Lung (tissue), 16 donors: ENCODE results near the gene HLA-DQA1. TPM values are rescaled to one million over a fixed set of nuclear protein-coding genes. Genes with fewer than 3 reads are reported as not detected.
"Not testable (repeated sequence)": the region's sequence is repeated elsewhere in the genome, so short reads cannot be mapped to it uniquely, and the experiment has no call there.

Experiments
- ATAC-seq: fragments of 200-7000 bp; cut with Tn5 transposase; one replicate; pipeline ENCODE4 v1.9.1; 2020; ENCODE audit warnings: moderate number of reproducible peaks; ENCODE audit not compliant: insufficient read depth, low FRiP score
- DNase-seq, 3 donors: peaks; one replicate each; pipeline ENCODE4 v3.0.0-alpha.2; 2013 to 2017
- H3K27ac ChIP-seq, 2 donors: one replicate each; pipeline ENCODE4 v1.5.1; 2013; ENCODE audit warnings: mild to moderate bottlenecking in 2 of 2, moderate library complexity in 2 of 2, control low read depth in 1 of 2, inconsistent platforms in 1 of 2, low read depth in 1 of 2, low read length in 1 of 2
- H3K27me3 ChIP-seq, 3 donors: one replicate each; pipeline ENCODE4 v1.5.1; 2013; ENCODE audit warnings: low read length in 2 of 3; ENCODE audit not compliant: control insufficient read depth in 3 of 3, insufficient read depth in 3 of 3
- H3K36me3 ChIP-seq, 4 donors: one replicate each; pipeline ENCODE4 v1.5.1; 2013; ENCODE audit warnings: low read length in 4 of 4, mild to moderate bottlenecking in 1 of 4, moderate library complexity in 1 of 4; ENCODE audit not compliant: control insufficient read depth in 4 of 4, insufficient read depth in 4 of 4
- H3K4me1 ChIP-seq, 5 donors: one replicate each; pipeline ENCODE4 v1.5.1; 2013; ENCODE audit warnings: low read length in 5 of 5, mild to moderate bottlenecking in 2 of 5, moderate library complexity in 1 of 5; ENCODE audit not compliant: control insufficient read depth in 5 of 5, insufficient read depth in 5 of 5
- H3K4me3 ChIP-seq: one replicate; pipeline ENCODE4 v1.5.1; 2013; ENCODE audit warnings: mild to moderate bottlenecking, control low read depth, moderate library complexity
- H3K9ac ChIP-seq, 2 donors: one replicate each; pipeline ENCODE4 v1.5.1; 2013; ENCODE audit warnings: low read length in 2 of 2, control low read depth in 1 of 2; ENCODE audit not compliant: insufficient read depth in 1 of 2
- H3K9me3 ChIP-seq, 4 donors: one replicate each; pipeline ENCODE4 v1.5.1; 2013; ENCODE audit warnings: low read length in 3 of 4, mild to moderate bottlenecking in 1 of 4, moderate library complexity in 1 of 4; ENCODE audit not compliant: control insufficient read depth in 4 of 4, insufficient read depth in 3 of 4
- WGBS, 2 donors: extraction: QIAGEN DNeasy Blood & Tissue Kit; methylation state at CpG; one replicate each; pipeline ENCODE4 v1.1.7; 2013; 5-methylcytosine and 5-hydroxymethylcytosine counted together
- long read RNA-seq, 5 donors: transcript quantifications; one replicate each; lab custom pipeline, GENCODE V29; 2026
- polyA plus RNA-seq, 2 donors: library from polyadenylated mRNA; stranded (reverse); fragments of 200-250 nt; gene quantifications; one replicate each; pipeline ENCODE4 v1.2.1, GENCODE V29; 2013
- total RNA-seq, 2 donors: library from RNA; depleted of rRNA in 1 of 2; stranded (reverse); fragments of >200 nt in 1 of 2; gene quantifications; one replicate each; pipeline ENCODE4 v1.2.1, GENCODE V29; 2014 to 2021
- TF ChIP-seq, protein P1 (sequence below): IDR thresholded peaks from 2 replicates; pipeline ENCODE4 v1.5.1; 2012; ENCODE audit warnings: mild to moderate bottlenecking; ENCODE audit errors: control extremely low read depth, extremely low read depth
- donor health status: control.
- donor health status: control.
- donor health status: Bipolar disorder and iron deficiency.
- donor health status: healthy.
- donor health status: DM: yes; HTN: yes; CAD: no.

HLA-DQA1 gene
- total RNA-seq (100 to 1,000 TPM in 1 of 2 donors, 1 to 10 TPM in 1; 6.0 to 135 TPM), polyA plus RNA-seq (100 to 1,000 TPM; 113 to 199 TPM)
- long read RNA-seq, donor 1, partial matches to known transcripts: 0 of 1 reads
- long read RNA-seq, donor 1, other reads (novel, unspliced or antisense): 0 of 1 reads
- long read RNA-seq, donor 2, partial matches to known transcripts: 0 of 1 reads
- long read RNA-seq, donor 2, other reads (novel, unspliced or antisense): 0 of 1 reads
- long read RNA-seq, donor 3, partial matches to known transcripts: 0 of 2 reads
- long read RNA-seq, donor 3, other reads (novel, unspliced or antisense): 0 of 2 reads
- long read RNA-seq, donor 4: 0 reads
- long read RNA-seq, donor 5, partial matches to known transcripts: 0 of 3 reads
- long read RNA-seq, donor 5, other reads (novel, unspliced or antisense): 0 of 3 reads

DNA sequence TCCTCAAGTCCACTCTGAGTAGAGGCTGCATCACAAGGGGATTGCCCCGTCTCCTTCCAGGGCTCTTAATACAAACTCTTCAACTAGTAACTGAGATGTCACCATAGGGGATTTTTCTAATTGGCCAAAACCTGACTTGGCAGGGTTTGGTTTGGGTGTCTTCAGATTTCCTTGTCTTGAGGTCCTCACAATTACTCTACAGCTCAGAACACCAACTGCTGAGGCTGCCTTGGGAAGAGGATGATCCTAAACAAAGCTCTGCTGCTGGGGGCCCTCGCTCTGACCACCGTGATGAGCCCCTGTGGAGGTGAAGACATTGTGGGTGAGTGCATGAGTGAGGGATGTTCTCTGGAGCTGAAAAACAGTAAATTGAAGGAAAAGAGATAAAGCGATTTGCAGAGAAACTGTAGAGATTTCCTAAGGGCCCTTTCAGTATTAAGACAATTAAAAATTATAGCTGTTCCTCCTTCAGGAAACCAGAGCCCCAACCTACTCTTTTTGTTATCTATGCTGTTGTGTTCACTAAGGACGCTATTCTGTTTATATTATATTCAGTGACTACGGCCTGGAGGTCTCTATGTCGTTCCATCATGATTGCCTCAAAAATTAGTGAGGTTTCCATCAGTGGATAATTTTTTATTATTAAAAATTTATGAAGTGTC, at the start of gene HLA-DQA1:
HLA-DQA1 (plus strand) TSS at position 188 of the 662 bp plus-strand sequence; CDS start at position 241, 53 bp downstream.
- Histone ChIP-seq H3K9me3 (no peaks in the 10 kb centered on the region), H3K27me3 (no peaks in the 10 kb centered on the region), H3K4me3 (peak within 1 kb of the TSS; percentile 16), H3K36me3 (peaks cover 0 to 3% (median 0%) of the 10 kb centered on the region in 4 donors), H3K27ac (peak within 1 kb of the TSS in 1 of 2 donors; percentile 86), H3K9ac (no peak within 1 kb of the TSS), H3K4me1 (peaks cover 0 to 3% (median 0%) of the 10 kb centered on the region in 5 donors)
- DNase-seq (no peak), ATAC-seq (no peak)
- TF ChIP-seq, protein P1, sequence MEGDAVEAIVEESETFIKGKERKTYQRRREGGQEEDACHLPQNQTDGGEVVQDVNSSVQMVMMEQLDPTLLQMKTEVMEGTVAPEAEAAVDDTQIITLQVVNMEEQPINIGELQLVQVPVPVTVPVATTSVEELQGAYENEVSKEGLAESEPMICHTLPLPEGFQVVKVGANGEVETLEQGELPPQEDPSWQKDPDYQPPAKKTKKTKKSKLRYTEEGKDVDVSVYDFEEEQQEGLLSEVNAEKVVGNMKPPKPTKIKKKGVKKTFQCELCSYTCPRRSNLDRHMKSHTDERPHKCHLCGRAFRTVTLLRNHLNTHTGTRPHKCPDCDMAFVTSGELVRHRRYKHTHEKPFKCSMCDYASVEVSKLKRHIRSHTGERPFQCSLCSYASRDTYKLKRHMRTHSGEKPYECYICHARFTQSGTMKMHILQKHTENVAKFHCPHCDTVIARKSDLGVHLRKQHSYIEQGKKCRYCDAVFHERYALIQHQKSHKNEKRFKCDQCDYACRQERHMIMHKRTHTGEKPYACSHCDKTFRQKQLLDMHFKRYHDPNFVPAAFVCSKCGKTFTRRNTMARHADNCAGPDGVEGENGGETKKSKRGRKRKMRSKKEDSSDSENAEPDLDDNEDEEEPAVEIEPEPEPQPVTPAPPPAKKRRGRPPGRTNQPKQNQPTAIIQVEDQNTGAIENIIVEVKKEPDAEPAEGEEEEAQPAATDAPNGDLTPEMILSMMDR: no peak
- 18 to 27% methylated on average over 7 of the region's 7 CpGs for whole genome bisulfite sequencing, 2 donors

DNA sequence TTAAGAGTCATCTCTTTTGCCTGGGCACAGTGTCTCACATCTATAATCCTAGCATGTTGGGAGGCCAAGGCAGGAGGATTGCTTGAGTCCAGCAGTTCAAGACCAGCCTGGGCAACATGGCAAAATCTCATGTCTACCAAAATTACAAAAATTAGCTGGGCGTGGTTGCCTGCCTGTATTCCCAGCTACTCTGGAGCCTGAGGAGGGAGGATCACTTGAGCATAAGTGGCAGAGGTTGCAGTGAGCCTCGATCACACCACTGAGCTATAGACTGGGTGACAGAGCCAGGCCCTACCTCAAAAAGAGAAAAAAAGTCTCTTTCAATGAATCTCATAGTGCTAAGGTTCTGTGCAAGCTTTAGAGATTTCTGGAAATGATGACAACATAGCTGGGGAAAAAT, 49.0 kb upstream of the HLA-DQA1 start:
- 60 to 73% methylated on average over 2 of the region's 2 CpGs for WGBS, 2 donors
- Histone ChIP-seq H3K27ac (no peak overlapping the region), H3K4me3 (no peak overlapping the region), H3K9me3 (no peaks in the 10 kb centered on the region), H3K36me3 (no peaks in the 10 kb centered on the region), H3K9ac (no peak overlapping the region), H3K27me3 (peaks cover 0 to 15% (median 3%) of the 10 kb centered on the region in 3 donors), H3K4me1 (no peaks in the 10 kb centered on the region)
- ATAC-seq (no peak), DNase-seq (no peak)
- TF ChIP-seq, protein P1: no peak

DNA sequence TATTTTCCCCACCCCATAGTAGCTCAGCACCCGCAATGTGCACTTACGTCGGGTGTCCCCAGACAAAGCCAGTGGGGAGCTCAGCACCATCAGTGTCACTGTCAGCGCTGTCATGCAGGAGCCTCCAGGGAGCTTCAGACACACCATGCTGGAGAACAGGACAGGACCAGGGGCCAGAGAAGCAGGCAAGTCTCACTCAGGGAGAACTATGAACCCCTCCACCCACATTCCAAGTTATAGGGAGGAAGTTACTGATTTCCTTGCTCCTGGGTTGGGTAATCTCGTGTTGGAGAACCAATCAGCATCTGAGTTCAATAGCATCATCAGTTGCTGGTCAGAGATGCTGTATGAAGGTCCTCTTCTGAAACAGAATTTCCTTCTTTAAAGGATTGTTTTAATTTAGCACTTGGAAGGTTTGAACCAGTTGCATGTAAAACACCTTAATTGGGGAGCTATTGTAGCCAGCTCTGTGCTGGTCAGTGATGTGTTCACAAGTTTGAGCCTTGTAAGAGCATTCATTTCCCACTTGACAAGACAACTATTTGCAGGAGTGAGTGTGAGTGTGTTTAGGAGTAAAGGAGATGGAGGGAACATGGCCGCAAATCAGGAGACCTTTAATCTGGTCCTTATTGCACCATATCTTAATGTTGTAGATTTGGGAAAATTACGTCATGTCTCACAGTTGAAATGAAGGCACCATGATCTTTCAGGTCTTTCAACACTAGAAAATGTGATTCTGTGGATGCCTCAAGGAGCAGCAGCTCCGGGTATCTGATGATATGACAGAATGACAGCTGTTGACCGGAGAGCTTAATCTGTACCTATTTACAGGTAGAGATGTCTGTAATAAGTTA, 47.4 kb upstream of the HLA-DQA1 start, which contains the start of gene HLA-DRB1:
HLA-DRB1 (minus strand) TSS at position 253 of the 854 bp plus-strand sequence; CDS start at position 147, 106 bp downstream.
- TF ChIP-seq, protein P1: no peak
- peak in 2 of 3 donors; percentile 45 to 46 for DNase-seq
- peak; percentile 93 for ATAC-seq
- Histone ChIP-seq H3K36me3 (no peaks in the 10 kb centered on the region), H3K9me3 (no peaks in the 10 kb centered on the region), H3K27ac (peak within 1 kb of the TSS; percentile 9 to 77), H3K4me1 (no peaks in the 10 kb centered on the region), H3K9ac (no peak within 1 kb of the TSS), H3K27me3 (peaks cover 0 to 8% (median 3%) of the 10 kb centered on the region in 3 donors), H3K4me3 (no peak within 1 kb of the TSS)
- WGBS, 2 donors: 14 to 24% methylated on average over 9 of the region's 9 CpGs

DNA sequence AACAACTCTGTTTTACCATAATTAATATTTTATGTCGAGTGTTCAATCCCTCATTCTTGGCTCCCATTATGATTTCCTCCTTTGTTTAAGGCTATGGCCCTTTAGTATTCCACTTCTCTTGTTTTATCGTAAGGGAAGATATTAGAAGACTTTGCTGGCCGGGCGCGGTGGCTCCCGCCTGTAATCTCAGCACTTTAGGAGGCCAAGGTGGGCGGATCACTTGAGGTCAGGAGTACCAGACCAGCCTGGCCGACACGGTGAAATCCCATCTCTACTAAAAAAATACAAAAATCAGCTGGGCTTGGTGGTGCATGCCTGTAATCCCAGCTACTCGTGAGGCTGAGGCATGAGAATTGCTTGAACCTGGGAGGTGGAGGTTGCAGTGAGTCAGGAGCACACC, 46.5 kb upstream of the HLA-DQA1 start:
- H3K27ac ChIP-seq, H3K4me1 ChIP-seq, H3K27me3 ChIP-seq, H3K36me3 ChIP-seq, H3K9me3 ChIP-seq, ATAC-seq, H3K4me3 ChIP-seq, H3K9ac ChIP-seq, DNase-seq: not testable (repeated sequence)
- WGBS, 2 donors: 99% methylated on average over 10 of the region's 10 CpGs; no CpG with 5 or more reads in 1 of the 2 donors
